ENCODE results near the gene LALBA. TPM values are rescaled to one million over a fixed set of nuclear protein-coding genes. Genes with fewer than 3 reads are reported as not detected.
"Not testable (repeated sequence)": the region's sequence is repeated elsewhere in the genome, so short reads cannot be mapped to it uniquely, and the experiment has no call there.

The LALBA gene
- total RNA-seq, 1 donor from 2014 or later = not detected

- DNase-seq (ENCODE audit: low read depth in 2 of 2) = no peak
Measured at GRCh38 chr12:48532601-48533000, 37.2 kb downstream of the LALBA start.

- no peak for DNase-seq (ENCODE audit: low read depth in 2 of 2)
Measured at GRCh38 chr12:48527891-48528670, 41.8 kb downstream of the LALBA start.

- DNase-seq (ENCODE audit: low read depth in 2 of 2) = no peak
Measured at GRCh38 chr12:48525332-48525731, 44.5 kb downstream of the LALBA start, which contains the start of gene OR8S1. Gene OR8S1, plus strand, starts transcription at chr12:48525632. Its CDS starts 0 bp downstream, at chr12:48525632.

- DNase-seq (ENCODE audit: low read depth in 2 of 2) = not testable (repeated sequence)
Measured at GRCh38 chr12:48520381-48520780, 49.5 kb downstream of the LALBA start.

Other genes with a start within 250 kb of the LALBA start
- gene ZNF641, start 219.1 kb downstream of the LALBA start, total RNA-seq = 0.51 and 1.0 TPM in 2 replicates
- gene ANP32D, start 97.5 kb downstream of the LALBA start, total RNA-seq = not detected in 2 replicates
- gene C12orf54, start 87.5 kb downstream of the LALBA start, total RNA-seq = not detected in 2 replicates
- gene OR8S1, start 44.4 kb downstream of the LALBA start, total RNA-seq = not detected in 2 replicates
- gene KANSL2, start 112.2 kb upstream of the LALBA start, total RNA-seq = 31.1 and 43.0 TPM in 2 replicates
- 17.7 and 21.0 TPM in 2 replicates for gene CCNT1, start 146.7 kb upstream of the LALBA start, total RNA-seq
- gene ADCY6, start 219.0 kb upstream of the LALBA start, total RNA-seq = 27.2 and 35.7 TPM in 2 replicates
- 6.9 and 8.1 TPM in 2 replicates for gene CACNB3, start 248.4 kb upstream of the LALBA start, total RNA-seq